Measurements from ENCODE around the gene MYOZ3. TPM values are rescaled to one million over a fixed set of nuclear protein-coding genes. Genes with fewer than 3 reads are reported as not detected.

MYOZ3 gene
- total and polyA plus RNA-seq, 10 of the 15 experiments (the other 5 are each of a cell fraction or from before 2014, with no cell fraction given), result 0.04 to 1.1 (median 0.10) TPM; not detected in 4

- no peak for TF ChIP-seq NR2C2 (IDR thresholded peaks at IDR 0.05; ENCODE audit: borderline replicate concordance, control insufficient read depth, insufficient read length, low read depth)
- TF ChIP-seq TAF1 (IDR thresholded peaks at IDR 0.05; ENCODE audit: borderline replicate concordance, low read depth, low read length), result peak; percentile 82
- peak; percentile 46; the same call in 1 of the 2 replicates for TF ChIP-seq CHD2 (IDR thresholded peaks at IDR 0.05; ENCODE audit: borderline replicate concordance, low read depth, low read length)
- TF ChIP-seq HDGF (IDR thresholded peaks at IDR 0.05), result no peak; the same call in 1 of the 2 replicates
- TF ChIP-seq BCLAF1 (IDR thresholded peaks at IDR 0.05), result no peak
- TF ChIP-seq MYC (IDR thresholded peaks at IDR 0.05; ENCODE audit: insufficient read depth, insufficient read length, insufficient replicate concordance, low read length, severe bottlenecking), result peak; percentile 20
- TF ChIP-seq MAX (IDR thresholded peaks at IDR 0.05; ENCODE audit: low read depth, low read length), result peak; percentile 38; the same call in 1 of the 2 replicates
- TF ChIP-seq CREB1 (IDR thresholded peaks at IDR 0.05; ENCODE audit: low read depth), result peak; percentile 99
- TF ChIP-seq, protein P1, sequence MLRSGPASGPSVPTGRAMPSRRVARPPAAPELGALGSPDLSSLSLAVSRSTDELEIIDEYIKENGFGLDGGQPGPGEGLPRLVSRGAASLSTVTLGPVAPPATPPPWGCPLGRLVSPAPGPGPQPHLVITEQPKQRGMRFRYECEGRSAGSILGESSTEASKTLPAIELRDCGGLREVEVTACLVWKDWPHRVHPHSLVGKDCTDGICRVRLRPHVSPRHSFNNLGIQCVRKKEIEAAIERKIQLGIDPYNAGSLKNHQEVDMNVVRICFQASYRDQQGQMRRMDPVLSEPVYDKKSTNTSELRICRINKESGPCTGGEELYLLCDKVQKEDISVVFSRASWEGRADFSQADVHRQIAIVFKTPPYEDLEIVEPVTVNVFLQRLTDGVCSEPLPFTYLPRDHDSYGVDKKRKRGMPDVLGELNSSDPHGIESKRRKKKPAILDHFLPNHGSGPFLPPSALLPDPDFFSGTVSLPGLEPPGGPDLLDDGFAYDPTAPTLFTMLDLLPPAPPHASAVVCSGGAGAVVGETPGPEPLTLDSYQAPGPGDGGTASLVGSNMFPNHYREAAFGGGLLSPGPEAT (IDR thresholded peaks at IDR 0.05; ENCODE audit: low read depth), result peak; percentile 91
- no peak for TF ChIP-seq SREBF2 (IDR thresholded peaks at IDR 0.05; ENCODE audit: low read length)
- TF ChIP-seq BACH1 (IDR thresholded peaks at IDR 0.05; ENCODE audit: borderline replicate concordance), result no peak
- no peak for TF ChIP-seq ETV6 (conservative IDR thresholded peaks at IDR 0.05 in 1 of 2, IDR thresholded peaks at IDR 0.05 in 1 of 2; ENCODE audit: borderline replicate concordance in 1 of 2, low read depth in 1 of 2)
- TF ChIP-seq, protein P2, sequence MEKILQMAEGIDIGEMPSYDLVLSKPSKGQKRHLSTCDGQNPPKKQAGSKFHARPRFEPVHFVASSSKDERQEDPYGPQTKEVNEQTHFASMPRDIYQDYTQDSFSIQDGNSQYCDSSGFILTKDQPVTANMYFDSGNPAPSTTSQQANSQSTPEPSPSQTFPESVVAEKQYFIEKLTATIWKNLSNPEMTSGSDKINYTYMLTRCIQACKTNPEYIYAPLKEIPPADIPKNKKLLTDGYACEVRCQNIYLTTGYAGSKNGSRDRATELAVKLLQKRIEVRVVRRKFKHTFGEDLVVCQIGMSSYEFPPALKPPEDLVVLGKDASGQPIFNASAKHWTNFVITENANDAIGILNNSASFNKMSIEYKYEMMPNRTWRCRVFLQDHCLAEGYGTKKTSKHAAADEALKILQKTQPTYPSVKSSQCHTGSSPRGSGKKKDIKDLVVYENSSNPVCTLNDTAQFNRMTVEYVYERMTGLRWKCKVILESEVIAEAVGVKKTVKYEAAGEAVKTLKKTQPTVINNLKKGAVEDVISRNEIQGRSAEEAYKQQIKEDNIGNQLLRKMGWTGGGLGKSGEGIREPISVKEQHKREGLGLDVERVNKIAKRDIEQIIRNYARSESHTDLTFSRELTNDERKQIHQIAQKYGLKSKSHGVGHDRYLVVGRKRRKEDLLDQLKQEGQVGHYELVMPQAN (conservative IDR thresholded peaks at IDR 0.05), result peak; percentile 76
- peak; percentile 83 for TF ChIP-seq ATF7 (IDR thresholded peaks at IDR 0.05; ENCODE audit: low read depth)
- no peak for TF ChIP-seq JUNB (IDR thresholded peaks at IDR 0.05)
- TF ChIP-seq ZNF384 (IDR thresholded peaks at IDR 0.05; ENCODE audit: borderline replicate concordance, low read depth, low read length), result no peak
- TF ChIP-seq TBL1XR1 (IDR thresholded peaks at IDR 0.05; ENCODE audit: low read depth, low read length), result 0 out of 2 replicates have a peak, but pooled peaks have one; percentile 17
- TF ChIP-seq EP300 (IDR thresholded peaks at IDR 0.05; ENCODE audit: borderline replicate concordance in 1 of 2, control insufficient read depth in 1 of 2, low read depth in 2 of 2, low read length in 2 of 2), result peak in 1 of 2 experiments; percentile 22; a peak in 1 of 4 replicates
- TF ChIP-seq ATF3 (IDR thresholded peaks at IDR 0.05; ENCODE audit: borderline replicate concordance, extremely low read depth, low read depth, low read length), result peak; percentile 24; the same call in 1 of the 2 replicates
- TF ChIP-seq TCF12 (IDR thresholded peaks at IDR 0.05; ENCODE audit: low read depth, low read length), result no peak
- no peak for TF ChIP-seq ZNF274 (IDR thresholded peaks at IDR 0.05; ENCODE audit: insufficient read depth, insufficient read length)
- peak; percentile 44 for TF ChIP-seq HDAC6 (IDR thresholded peaks at IDR 0.05; ENCODE audit: unreplicated experiment)
Observed at GRCh38 chr5:150700594-150701377, 39.7 kb downstream of the MYOZ3 start, which contains the start of gene RBM22 (continued).
